ENCODE data around the gene PPP1R9B.

DNA sequence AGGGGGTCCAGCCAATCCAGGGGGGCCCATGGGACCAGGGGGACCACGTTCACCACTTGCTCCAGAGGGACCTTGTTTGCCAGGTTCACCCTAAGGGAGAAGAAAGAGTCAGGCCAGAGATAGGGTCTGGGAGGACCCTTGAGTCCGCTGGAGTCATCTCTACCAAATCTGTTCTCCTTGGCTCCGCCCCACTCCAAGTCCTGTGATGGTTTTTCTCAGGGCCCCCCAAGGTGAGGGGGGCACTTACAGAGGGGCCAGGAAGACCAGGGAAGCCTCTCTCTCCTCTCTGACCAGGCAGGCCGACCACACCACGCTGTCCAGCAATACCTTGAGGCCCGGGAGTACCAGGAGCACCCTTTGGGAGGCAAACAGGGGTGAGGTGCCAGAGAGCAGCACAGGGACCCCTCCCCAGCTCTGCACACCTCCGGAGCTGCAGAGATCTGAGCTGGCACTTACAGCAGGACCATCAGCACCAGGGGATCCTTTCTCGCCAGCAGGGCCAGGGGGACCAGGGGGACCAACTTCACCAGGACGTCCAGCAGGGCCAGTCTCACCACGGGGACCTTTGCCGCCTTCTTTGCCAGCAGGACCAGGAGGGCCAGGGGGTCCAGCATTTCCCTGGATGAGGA lies 38.6 kb upstream of the PPP1R9B start:
- TF ChIP-seq, protein P1, sequence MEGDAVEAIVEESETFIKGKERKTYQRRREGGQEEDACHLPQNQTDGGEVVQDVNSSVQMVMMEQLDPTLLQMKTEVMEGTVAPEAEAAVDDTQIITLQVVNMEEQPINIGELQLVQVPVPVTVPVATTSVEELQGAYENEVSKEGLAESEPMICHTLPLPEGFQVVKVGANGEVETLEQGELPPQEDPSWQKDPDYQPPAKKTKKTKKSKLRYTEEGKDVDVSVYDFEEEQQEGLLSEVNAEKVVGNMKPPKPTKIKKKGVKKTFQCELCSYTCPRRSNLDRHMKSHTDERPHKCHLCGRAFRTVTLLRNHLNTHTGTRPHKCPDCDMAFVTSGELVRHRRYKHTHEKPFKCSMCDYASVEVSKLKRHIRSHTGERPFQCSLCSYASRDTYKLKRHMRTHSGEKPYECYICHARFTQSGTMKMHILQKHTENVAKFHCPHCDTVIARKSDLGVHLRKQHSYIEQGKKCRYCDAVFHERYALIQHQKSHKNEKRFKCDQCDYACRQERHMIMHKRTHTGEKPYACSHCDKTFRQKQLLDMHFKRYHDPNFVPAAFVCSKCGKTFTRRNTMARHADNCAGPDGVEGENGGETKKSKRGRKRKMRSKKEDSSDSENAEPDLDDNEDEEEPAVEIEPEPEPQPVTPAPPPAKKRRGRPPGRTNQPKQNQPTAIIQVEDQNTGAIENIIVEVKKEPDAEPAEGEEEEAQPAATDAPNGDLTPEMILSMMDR (optimal IDR thresholded peaks at IDR 0.05 in 1 of 3, IDR thresholded peaks at IDR 0.05 in 1 of 3, conservative IDR thresholded peaks at IDR 0.05 in 1 of 3; ENCODE audit: extremely low read depth in 1 of 3, insufficient read depth in 2 of 3, low read length in 3 of 3), result no peak
- no peak for TF ChIP-seq EZH2 (IDR thresholded peaks at IDR 0.05; ENCODE audit: low read length)
